Stimulated activated naive CD8-positive, alpha-beta T cell treated with anti-CD3 and anti-CD28 coated beads, Interleukin-15, Interleukin-2, amounts not matched to agents 100 ng/mL and 50 ng/mL, for 24 hours (primary cell): ENCODE results near the gene FAXDC2.

Experiments used
- H3K27ac Mint-ChIP-seq: one replicate; pipeline ENCODE4 v1.8.0; 2021; ENCODE audit warnings: mild to moderate bottlenecking, mixed read lengths
- H3K27me3 Mint-ChIP-seq: one replicate; pipeline ENCODE4 v1.8.0; 2021; ENCODE audit warnings: mixed read lengths
- H3K36me3 Mint-ChIP-seq: one replicate; pipeline ENCODE4 v1.8.0; 2021; ENCODE audit warnings: low read depth, mixed read lengths
- H3K4me1 Mint-ChIP-seq: one replicate; pipeline ENCODE4 v1.8.0; 2021; ENCODE audit warnings: low read depth, mixed read lengths
- H3K4me3 Mint-ChIP-seq: one replicate; pipeline ENCODE4 v1.8.0; 2021; ENCODE audit warnings: mild to moderate bottlenecking, mixed read lengths
- H3K9me3 Mint-ChIP-seq: one replicate; pipeline ENCODE4 v1.8.0; 2021; ENCODE audit warnings: mixed read lengths

The FAXDC2 gene

GRCh38 chr5:154811239-154811638 is 39.2 kb downstream of the FAXDC2 start:
- Mint-ChIP-seq H3K27me3 (no peaks in the 10 kb centered on the region), H3K4me1 (peaks cover 29% of the 10 kb centered on the region), H3K27ac (no peak overlapping the region), H3K36me3 (peaks cover 82% of the 10 kb centered on the region), H3K9me3 (no peaks in the 10 kb centered on the region), H3K4me3 (no peak overlapping the region)

- peaks cover 84% of the 10 kb centered on the region for H3K36me3 Mint-ChIP-seq
- H3K27me3 Mint-ChIP-seq = no peaks in the 10 kb centered on the region
- no peaks in the 10 kb centered on the region for H3K9me3 Mint-ChIP-seq
- peak overlapping the region; percentile 4 for H3K27ac Mint-ChIP-seq
- H3K4me3 Mint-ChIP-seq = no peak overlapping the region
- peaks cover 3% of the 10 kb centered on the region for H3K4me1 Mint-ChIP-seq
These were observed 44.2 kb downstream of the FAXDC2 start for GRCh38 chr5:154806176-154806575.

DNA sequence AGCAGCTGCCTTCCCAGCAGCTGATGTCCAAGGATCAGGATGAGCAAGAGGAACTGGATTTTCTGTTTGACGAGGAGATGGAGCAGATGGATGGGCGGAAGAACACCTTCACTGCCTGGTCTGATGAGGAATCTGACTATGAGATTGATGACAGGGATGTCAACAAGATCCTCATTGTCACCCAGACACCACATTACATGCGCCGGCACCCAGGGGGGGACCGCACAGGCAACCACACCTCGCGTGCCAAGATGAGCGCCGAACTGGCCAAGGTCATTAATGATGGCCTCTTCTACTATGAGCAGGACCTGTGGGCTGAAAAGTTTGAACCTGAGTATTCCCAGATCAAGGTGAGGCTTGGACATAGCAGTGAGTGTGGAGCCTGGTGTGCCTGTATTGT is 48.4 kb downstream of the FAXDC2 start:
- Mint-ChIP-seq H3K36me3 (peaks cover 87% of the 10 kb centered on the region), H3K4me1 (peaks cover 10% of the 10 kb centered on the region), H3K27ac (no peak overlapping the region)

GRCh38 chr5:154801083-154801482 is 49.3 kb downstream of the FAXDC2 start:
- Mint-ChIP-seq H3K36me3 (peaks cover 87% of the 10 kb centered on the region), H3K9me3 (no peaks in the 10 kb centered on the region), H3K27ac (peak overlapping the region; percentile 62), H3K27me3 (no peaks in the 10 kb centered on the region), H3K4me1 (peaks cover 10% of the 10 kb centered on the region), H3K4me3 (no peak overlapping the region)

More for the DNA sequence above, 48.4 kb downstream of the FAXDC2 start:
- Mint-ChIP-seq H3K27me3 (no peaks in the 10 kb centered on the region), H3K9me3 (no peaks in the 10 kb centered on the region), H3K4me3 (no peak overlapping the region)

DNA sequence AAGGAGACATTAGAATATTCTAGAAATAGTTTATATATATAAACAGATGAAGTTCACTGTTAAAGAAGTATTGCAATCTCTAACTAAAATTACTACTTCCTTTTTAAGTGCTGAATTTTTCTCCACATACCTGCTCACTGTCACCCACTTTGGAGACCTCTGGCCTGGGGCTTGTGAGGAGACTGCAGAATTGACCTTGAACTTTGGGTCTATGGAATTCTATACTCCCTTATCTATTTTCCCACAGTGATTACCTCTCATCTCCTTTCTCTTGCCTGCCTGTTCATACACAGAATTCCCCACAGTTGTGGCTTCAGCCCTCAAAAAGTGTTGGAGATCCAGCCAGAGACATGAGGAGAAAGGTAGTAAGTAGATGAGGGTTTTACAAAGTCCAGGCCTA is 49.8 kb downstream of the FAXDC2 start:
- Mint-ChIP-seq H3K27me3 (no peaks in the 10 kb centered on the region), H3K27ac (no peak overlapping the region), H3K9me3 (no peaks in the 10 kb centered on the region), H3K4me3 (no peak overlapping the region), H3K4me1 (peaks cover 10% of the 10 kb centered on the region), H3K36me3 (peaks cover 84% of the 10 kb centered on the region)

DNA sequence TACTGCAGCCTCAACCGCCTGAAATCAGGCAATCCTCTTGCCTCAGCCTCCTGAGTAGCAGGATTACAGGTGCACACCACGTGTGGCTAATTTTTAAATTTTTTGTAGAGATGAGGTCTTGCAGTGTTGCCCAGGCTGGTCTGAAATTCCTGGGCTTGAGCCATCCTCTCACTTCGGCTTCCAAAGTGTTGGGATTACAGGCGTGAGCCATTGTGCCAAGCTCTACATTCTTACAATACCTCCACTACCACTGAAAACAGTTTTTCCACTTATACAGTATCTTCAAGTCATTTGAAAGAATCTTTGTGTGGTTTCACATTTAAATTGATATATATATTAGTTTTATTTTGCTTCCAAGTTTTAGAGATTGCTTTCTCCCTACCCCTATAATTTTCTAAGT is 52.6 kb downstream of the FAXDC2 start:
- Mint-ChIP-seq H3K4me3 (no peak overlapping the region), H3K9me3 (no peaks in the 10 kb centered on the region), H3K27ac (no peak overlapping the region), H3K36me3 (peaks cover 81% of the 10 kb centered on the region), H3K27me3 (no peaks in the 10 kb centered on the region), H3K4me1 (peaks cover 10% of the 10 kb centered on the region)

- no peaks in the 10 kb centered on the region for H3K27me3 Mint-ChIP-seq
- no peaks in the 10 kb centered on the region for H3K9me3 Mint-ChIP-seq
- H3K4me3 Mint-ChIP-seq = no peak overlapping the region
- peaks cover 73% of the 10 kb centered on the region for H3K36me3 Mint-ChIP-seq
- H3K27ac Mint-ChIP-seq = no peak overlapping the region
- H3K4me1 Mint-ChIP-seq = peaks cover 10% of the 10 kb centered on the region
These were observed 55.2 kb downstream of the FAXDC2 start for GRCh38 chr5:154795235-154795596.

- Mint-ChIP-seq H3K9me3 (no peaks in the 10 kb centered on the region), H3K27me3 (no peaks in the 10 kb centered on the region), H3K27ac (peak overlapping the region; percentile 1), H3K36me3 (peaks cover 73% of the 10 kb centered on the region), H3K4me3 (no peak overlapping the region), H3K4me1 (peaks cover 8% of the 10 kb centered on the region)
These were observed 55.7 kb downstream of the FAXDC2 start for GRCh38 chr5:154794525-154795234.

GRCh38 chr5:154793599-154794524 is 56.5 kb downstream of the FAXDC2 start:
- Mint-ChIP-seq H3K27ac (no peak overlapping the region), H3K9me3 (no peaks in the 10 kb centered on the region), H3K4me1 (no peaks in the 10 kb centered on the region), H3K36me3 (peaks cover 65% of the 10 kb centered on the region), H3K4me3 (no peak overlapping the region), H3K27me3 (no peaks in the 10 kb centered on the region)

DNA sequence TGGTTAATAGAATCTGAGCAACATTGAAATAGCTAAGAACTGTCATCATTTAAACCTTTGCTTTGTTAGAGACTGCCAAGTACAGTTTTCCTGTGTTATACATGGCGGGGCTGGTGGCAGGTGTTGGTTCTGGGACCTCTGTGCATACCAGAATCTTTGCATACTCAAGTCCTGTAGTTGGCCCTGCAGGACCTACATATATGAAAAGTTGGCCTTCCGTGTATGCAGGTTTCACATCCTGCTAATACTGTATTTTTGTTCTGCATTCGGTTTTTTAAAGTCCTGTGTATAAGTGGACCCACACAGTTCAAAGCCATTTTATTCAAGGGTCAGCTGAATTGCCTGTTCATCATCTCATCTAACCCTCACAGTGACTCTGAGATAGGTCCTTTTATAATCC is 58.9 kb downstream of the FAXDC2 start:
- H3K4me1 Mint-ChIP-seq = peaks cover 21% of the 10 kb centered on the region
- H3K27me3 Mint-ChIP-seq = no peaks in the 10 kb centered on the region
- no peaks in the 10 kb centered on the region for H3K9me3 Mint-ChIP-seq
- H3K27ac Mint-ChIP-seq = peak overlapping the region; percentile 85
- H3K4me3 Mint-ChIP-seq = no peak overlapping the region
- peaks cover 58% of the 10 kb centered on the region for H3K36me3 Mint-ChIP-seq

GRCh38 chr5:154788212-154788611 is 62.2 kb downstream of the FAXDC2 start:
- Mint-ChIP-seq H3K27me3 (no peaks in the 10 kb centered on the region), H3K27ac (peak overlapping the region; percentile 87), H3K9me3 (no peaks in the 10 kb centered on the region), H3K36me3 (peaks cover 45% of the 10 kb centered on the region), H3K4me3 (peak overlapping the region; percentile 20), H3K4me1 (peaks cover 51% of the 10 kb centered on the region)

- peak overlapping the region; percentile 87 for H3K27ac Mint-ChIP-seq
- H3K4me1 Mint-ChIP-seq = peaks cover 69% of the 10 kb centered on the region
- H3K4me3 Mint-ChIP-seq = no peak overlapping the region
- no peaks in the 10 kb centered on the region for H3K27me3 Mint-ChIP-seq
- H3K36me3 Mint-ChIP-seq = peaks cover 34% of the 10 kb centered on the region
- H3K9me3 Mint-ChIP-seq = no peaks in the 10 kb centered on the region
These were observed 64.0 kb downstream of the FAXDC2 start for GRCh38 chr5:154786414-154786813.

DNA sequence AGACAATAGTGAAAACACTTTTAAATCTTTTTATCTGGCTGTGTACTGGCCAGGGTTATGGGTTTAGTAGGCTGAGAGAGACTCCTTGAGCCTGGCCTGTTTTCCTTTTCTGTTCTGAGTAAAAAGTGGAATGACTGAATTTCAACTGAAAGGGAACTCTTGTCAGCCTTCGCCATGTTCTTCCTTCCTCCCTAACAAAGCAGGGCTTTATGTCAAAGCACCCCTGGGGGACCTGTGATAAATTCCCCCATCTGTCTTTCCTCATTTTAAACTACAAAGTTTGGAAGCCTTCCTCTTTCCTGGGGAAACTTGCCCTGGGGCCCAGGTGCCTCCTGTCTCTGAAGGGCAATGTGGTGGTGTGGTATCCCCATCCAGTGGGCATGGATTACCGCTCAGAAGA is 65.5 kb downstream of the FAXDC2 start:
- H3K36me3 Mint-ChIP-seq = peaks cover 31% of the 10 kb centered on the region
- no peaks in the 10 kb centered on the region for H3K27me3 Mint-ChIP-seq
- no peak overlapping the region for H3K4me3 Mint-ChIP-seq
- peak overlapping the region; percentile 78 for H3K27ac Mint-ChIP-seq
- H3K4me1 Mint-ChIP-seq = peaks cover 85% of the 10 kb centered on the region
- no peaks in the 10 kb centered on the region for H3K9me3 Mint-ChIP-seq

DNA sequence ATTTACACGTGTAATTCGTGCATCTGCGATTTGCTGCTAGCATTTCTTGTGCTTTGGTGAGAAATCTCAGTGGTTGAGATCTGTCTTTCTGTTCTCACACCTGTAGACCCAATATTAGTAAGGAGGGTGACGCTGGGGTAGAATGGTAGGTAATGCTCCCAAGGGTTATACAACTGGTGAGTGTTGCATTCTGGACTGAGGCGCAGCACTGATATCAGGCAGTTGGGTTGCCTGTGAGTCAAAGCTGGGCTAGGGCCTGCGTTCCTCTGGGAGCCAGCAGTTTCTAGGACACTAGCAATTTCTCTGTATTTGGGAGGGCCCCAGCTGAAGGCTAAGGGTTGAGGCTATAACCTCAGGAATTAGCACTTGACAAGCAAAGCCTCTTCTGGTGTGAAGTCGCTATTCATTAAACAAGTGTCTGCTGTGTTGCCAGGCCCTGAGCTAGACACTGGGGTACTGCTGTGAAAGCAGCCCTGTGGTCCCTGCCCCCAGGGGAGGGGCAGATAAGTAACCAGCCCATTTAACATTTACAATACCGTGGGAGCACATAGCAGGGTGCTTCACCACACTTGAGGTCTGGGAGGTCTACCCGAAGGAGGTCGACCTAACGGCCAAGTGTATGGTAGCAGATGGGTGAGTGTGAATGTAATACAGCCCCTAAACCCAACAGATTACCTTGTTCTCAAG is 66.5 kb downstream of the FAXDC2 start:
- Mint-ChIP-seq H3K36me3 (peaks cover 34% of the 10 kb centered on the region), H3K4me3 (no peak overlapping the region)

More for the DNA sequence above, 66.5 kb downstream of the FAXDC2 start:
- no peaks in the 10 kb centered on the region for H3K9me3 Mint-ChIP-seq
- no peaks in the 10 kb centered on the region for H3K27me3 Mint-ChIP-seq
- peaks cover 94% of the 10 kb centered on the region for H3K4me1 Mint-ChIP-seq
- peak overlapping the region; percentile 78 for H3K27ac Mint-ChIP-seq
